ENCODE measurements around the gene KRTAP2-3.

Gene KRTAP2-3

GRCh38 chr17:41026715-41027471 is 33.0 kb downstream of the KRTAP2-3 start, which contains the start of gene KRTAP1-5:
Gene KRTAP1-5, minus strand, starts transcription at chr17:41027208. Its CDS starts 53 bp downstream, at chr17:41027155.
- WGBS, 2 experiments (ENCODE audit: insufficient coverage in 2 of 2), result 88 to 91% methylated on average over 7 of the region's 9 CpGs
- Histone ChIP-seq H3K9me3 (ENCODE audit: control insufficient read depth, low read length) (no peaks in the 10 kb centered on the region), H3K4me3 (ENCODE audit: extremely low read depth, insufficient read depth, low read length, poor library complexity, severe bottlenecking) (no peak within 1 kb of the TSS), H3K4me1 (ENCODE audit: control insufficient read depth, insufficient read depth, low read length, poor library complexity, severe bottlenecking) (no peaks in the 10 kb centered on the region), H3K36me3 (ENCODE audit: control insufficient read depth, insufficient read depth, low read length) (no peaks in the 10 kb centered on the region), H3K27ac (ENCODE audit: low read depth, low read length, severe bottlenecking) (no peak within 1 kb of the TSS)

- no peaks in the 10 kb centered on the region for H3K36me3 ChIP-seq (ENCODE audit: control insufficient read depth, insufficient read depth, low read length)
- H3K9me3 ChIP-seq (ENCODE audit: control insufficient read depth, low read length), result no peaks in the 10 kb centered on the region
- no peaks in the 10 kb centered on the region for H3K4me1 ChIP-seq (ENCODE audit: control insufficient read depth, insufficient read depth, low read length, poor library complexity, severe bottlenecking)
- no peak overlapping the region for H3K27ac ChIP-seq (ENCODE audit: low read depth, low read length, severe bottlenecking)
- 84 to 85% methylated on average over 3 of the region's 3 CpGs for WGBS, 2 experiments (ENCODE audit: insufficient coverage in 2 of 2)
- no peak overlapping the region for H3K4me3 ChIP-seq (ENCODE audit: extremely low read depth, insufficient read depth, low read length, poor library complexity, severe bottlenecking)
Measured at GRCh38 chr17:41024697-41025096, 35.2 kb downstream of the KRTAP2-3 start.

DNA sequence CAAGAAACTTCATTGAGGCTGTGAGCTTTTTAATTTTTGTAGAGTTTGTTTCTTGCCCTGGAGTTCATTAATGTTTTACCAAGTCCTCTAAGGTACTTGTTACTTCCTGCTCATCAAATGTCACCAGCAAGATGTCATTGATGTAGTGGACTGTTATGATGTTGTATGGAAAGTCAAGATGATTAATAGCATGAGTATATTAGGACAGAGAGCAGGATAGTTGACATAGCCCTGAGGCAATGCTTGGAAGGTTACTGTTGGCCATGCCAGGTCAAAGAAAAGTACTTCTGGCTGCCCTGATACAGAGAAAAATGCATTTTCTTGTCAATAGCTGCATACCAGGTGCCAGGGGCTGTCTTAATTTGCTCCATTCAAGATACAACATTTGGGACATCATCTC is 39.6 kb downstream of the KRTAP2-3 start:
- no peak overlapping the region for H3K4me3 ChIP-seq (ENCODE audit: extremely low read depth, insufficient read depth, low read length, poor library complexity, severe bottlenecking)
- no peaks in the 10 kb centered on the region for H3K9me3 ChIP-seq (ENCODE audit: control insufficient read depth, low read length)
- H3K36me3 ChIP-seq (ENCODE audit: control insufficient read depth, insufficient read depth, low read length), result no peaks in the 10 kb centered on the region
- no peaks in the 10 kb centered on the region for H3K4me1 ChIP-seq (ENCODE audit: control insufficient read depth, insufficient read depth, low read length, poor library complexity, severe bottlenecking)
- H3K27ac ChIP-seq (ENCODE audit: low read depth, low read length, severe bottlenecking), result no peak overlapping the region

GRCh38 chr17:41019415-41019814 is 40.5 kb downstream of the KRTAP2-3 start:
- no peaks in the 10 kb centered on the region for H3K4me1 ChIP-seq (ENCODE audit: control insufficient read depth, insufficient read depth, low read length, poor library complexity, severe bottlenecking)
- no peak overlapping the region for H3K4me3 ChIP-seq (ENCODE audit: extremely low read depth, insufficient read depth, low read length, poor library complexity, severe bottlenecking)
- no peak overlapping the region for H3K27ac ChIP-seq (ENCODE audit: low read depth, low read length, severe bottlenecking)
- H3K36me3 ChIP-seq (ENCODE audit: control insufficient read depth, insufficient read depth, low read length), result no peaks in the 10 kb centered on the region
- H3K9me3 ChIP-seq (ENCODE audit: control insufficient read depth, low read length), result no peaks in the 10 kb centered on the region
- WGBS, 2 experiments (ENCODE audit: insufficient coverage in 2 of 2), result 80 to 85% methylated on average over 1 to 2 of the region's 3 CpGs

GRCh38 chr17:41018541-41018940 is 41.4 kb downstream of the KRTAP2-3 start:
- WGBS, 2 experiments (ENCODE audit: insufficient coverage in 2 of 2), result 60% methylated on average over 1 of the region's 3 CpGs; no CpG with 5 or more reads in 1 of the 2 experiments
- H3K4me3 ChIP-seq (ENCODE audit: extremely low read depth, insufficient read depth, low read length, poor library complexity, severe bottlenecking), result no peak overlapping the region
- no peaks in the 10 kb centered on the region for H3K4me1 ChIP-seq (ENCODE audit: control insufficient read depth, insufficient read depth, low read length, poor library complexity, severe bottlenecking)
- no peak overlapping the region for H3K27ac ChIP-seq (ENCODE audit: low read depth, low read length, severe bottlenecking)
- H3K36me3 ChIP-seq (ENCODE audit: control insufficient read depth, insufficient read depth, low read length), result no peaks in the 10 kb centered on the region
- H3K9me3 ChIP-seq (ENCODE audit: control insufficient read depth, low read length), result no peaks in the 10 kb centered on the region

- WGBS, 2 experiments (ENCODE audit: insufficient coverage in 2 of 2), result 91 to 95% methylated on average over 12 to 13 of the region's 13 CpGs
- Histone ChIP-seq H3K4me1 (ENCODE audit: control insufficient read depth, insufficient read depth, low read length, poor library complexity, severe bottlenecking) (no peaks in the 10 kb centered on the region), H3K4me3 (ENCODE audit: extremely low read depth, insufficient read depth, low read length, poor library complexity, severe bottlenecking) (no peak overlapping the region), H3K36me3 (ENCODE audit: control insufficient read depth, insufficient read depth, low read length) (no peaks in the 10 kb centered on the region), H3K9me3 (ENCODE audit: control insufficient read depth, low read length) (no peaks in the 10 kb centered on the region), H3K27ac (ENCODE audit: low read depth, low read length, severe bottlenecking) (no peak overlapping the region)
Measured at GRCh38 chr17:41016578-41017215, 43.2 kb downstream of the KRTAP2-3 start.

DNA sequence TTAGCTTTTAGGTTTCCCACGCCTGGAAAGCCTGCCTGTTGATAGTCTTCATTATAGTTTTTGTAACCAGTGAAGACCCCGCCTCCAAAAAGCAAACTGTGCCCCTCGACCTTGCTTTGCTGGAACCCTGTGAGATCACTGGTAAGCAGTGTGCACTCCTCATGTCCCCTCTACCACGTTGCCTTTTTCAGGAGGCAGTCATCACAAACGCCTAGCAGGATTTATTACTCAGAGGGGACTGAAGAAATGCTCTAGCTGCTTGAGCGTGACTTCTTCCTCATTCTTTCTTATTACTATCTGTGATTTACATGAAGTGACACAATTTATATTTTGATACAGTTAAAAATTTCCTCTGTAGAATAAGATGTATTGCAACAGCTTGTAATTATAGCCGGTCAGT is 44.5 kb downstream of the KRTAP2-3 start:
- 75 to 77% methylated on average over 3 to 6 of the region's 7 CpGs for WGBS, 2 experiments (ENCODE audit: insufficient coverage in 2 of 2)

GRCh38 chr17:41013606-41014005 is 46.3 kb downstream of the KRTAP2-3 start:
- no peaks in the 10 kb centered on the region for H3K9me3 ChIP-seq (ENCODE audit: control insufficient read depth, low read length)
- WGBS, 2 experiments (ENCODE audit: insufficient coverage in 2 of 2), result 63% methylated on average over 1 of the region's 1 CpG; no CpG with 5 or more reads in 1 of the 2 experiments

More for the DNA sequence above, 44.5 kb downstream of the KRTAP2-3 start:
- Histone ChIP-seq H3K9me3 (ENCODE audit: control insufficient read depth, low read length) (no peaks in the 10 kb centered on the region), H3K27ac (ENCODE audit: low read depth, low read length, severe bottlenecking) (no peak overlapping the region), H3K4me1 (ENCODE audit: control insufficient read depth, insufficient read depth, low read length, poor library complexity, severe bottlenecking) (no peaks in the 10 kb centered on the region), H3K36me3 (ENCODE audit: control insufficient read depth, insufficient read depth, low read length) (no peaks in the 10 kb centered on the region), H3K4me3 (ENCODE audit: extremely low read depth, insufficient read depth, low read length, poor library complexity, severe bottlenecking) (no peak overlapping the region)

GRCh38 chr17:41013181-41013580 is 46.7 kb downstream of the KRTAP2-3 start:
- 97 to 100% methylated on average over 1 to 3 of the region's 3 CpGs for WGBS, 2 experiments (ENCODE audit: insufficient coverage in 2 of 2)
- Histone ChIP-seq H3K4me3 (ENCODE audit: extremely low read depth, insufficient read depth, low read length, poor library complexity, severe bottlenecking) (no peak overlapping the region), H3K36me3 (ENCODE audit: control insufficient read depth, insufficient read depth, low read length) (no peaks in the 10 kb centered on the region), H3K9me3 (ENCODE audit: control insufficient read depth, low read length) (no peaks in the 10 kb centered on the region), H3K4me1 (ENCODE audit: control insufficient read depth, insufficient read depth, low read length, poor library complexity, severe bottlenecking) (peaks cover 11% of the 10 kb centered on the region), H3K27ac (ENCODE audit: low read depth, low read length, severe bottlenecking) (no peak overlapping the region)

More at GRCh38 chr17:41013606-41014005, 46.3 kb downstream of the KRTAP2-3 start:
- Histone ChIP-seq H3K4me3 (ENCODE audit: extremely low read depth, insufficient read depth, low read length, poor library complexity, severe bottlenecking) (no peak overlapping the region), H3K36me3 (ENCODE audit: control insufficient read depth, insufficient read depth, low read length) (no peaks in the 10 kb centered on the region), H3K4me1 (ENCODE audit: control insufficient read depth, insufficient read depth, low read length, poor library complexity, severe bottlenecking) (peaks cover 11% of the 10 kb centered on the region), H3K27ac (ENCODE audit: low read depth, low read length, severe bottlenecking) (no peak overlapping the region)

DNA sequence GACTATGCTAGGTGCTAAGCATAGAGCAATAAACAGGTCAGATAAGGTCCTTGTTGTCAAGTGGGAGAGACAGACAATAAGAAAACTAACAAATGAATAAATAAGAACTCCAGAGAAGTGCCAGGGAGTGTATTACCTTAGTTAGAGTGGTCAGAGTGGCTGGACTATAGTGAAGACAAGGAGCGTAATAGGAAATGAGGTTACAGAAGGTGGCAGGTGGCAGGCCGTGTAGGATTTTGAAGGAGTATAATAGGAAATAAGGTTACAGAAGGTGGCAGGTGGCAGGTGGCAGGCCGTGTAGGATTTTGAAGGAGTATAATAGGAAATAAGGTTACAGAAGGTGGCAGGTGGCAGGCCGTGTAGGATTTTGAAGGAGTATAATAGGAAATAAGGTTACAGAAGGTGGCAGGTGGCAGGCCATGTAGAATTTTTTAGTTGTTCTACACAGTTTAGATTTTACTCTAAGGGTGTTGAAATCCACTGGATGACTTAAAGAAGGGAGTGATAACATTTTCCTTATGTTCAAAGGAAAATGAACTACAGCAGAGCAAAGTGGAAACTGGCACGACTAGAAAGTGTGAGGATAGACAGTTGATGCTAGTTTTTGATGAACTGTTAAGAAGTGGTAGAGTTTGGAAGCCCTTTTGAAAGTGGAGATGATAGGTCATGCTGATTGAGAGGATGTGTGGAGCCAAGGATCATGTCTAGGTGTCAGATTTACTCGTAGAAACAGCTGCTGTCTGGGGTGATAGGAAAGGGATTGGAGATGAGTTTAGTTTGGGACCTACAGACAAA is 47.4 kb downstream of the KRTAP2-3 start:
- WGBS, 2 experiments (ENCODE audit: insufficient coverage in 2 of 2), result 84 to 92% methylated on average over 6 of the region's 6 CpGs
- H3K27ac ChIP-seq (ENCODE audit: low read depth, low read length, severe bottlenecking), result no peak overlapping the region
- no peak overlapping the region for H3K4me3 ChIP-seq (ENCODE audit: extremely low read depth, insufficient read depth, low read length, poor library complexity, severe bottlenecking)
- peaks cover 11% of the 10 kb centered on the region for H3K4me1 ChIP-seq (ENCODE audit: control insufficient read depth, insufficient read depth, low read length, poor library complexity, severe bottlenecking)
- no peaks in the 10 kb centered on the region for H3K9me3 ChIP-seq (ENCODE audit: control insufficient read depth, low read length)
- no peaks in the 10 kb centered on the region for H3K36me3 ChIP-seq (ENCODE audit: control insufficient read depth, insufficient read depth, low read length)
